H1 (cell line): Measurements from ENCODE around the gene PDE8A. TPM values are rescaled to one million over a fixed set of nuclear protein-coding genes. Genes with fewer than 3 reads are reported as not detected.

Experiments used
- polyA plus RNA-seq, 7 experiments: library from polyadenylated mRNA; depleted of rRNA in 3 of 7; stranded (reverse) in 5 of 7; unstranded in 2 of 7; fragments of >200 nt in 5 of 7; fragments of 200-250 nt in 2 of 7; gene quantifications; 1 replicate in 5 of 7; 2 replicates in 1 of 7; 4 replicates in 1 of 7; pipeline versions ENCODE4 v1.2.1 to v1.2.3, GENCODE V29; 2011 to 2013; ENCODE audit warnings: missing spikeins in 2 of 7, mixed read lengths in 2 of 7
- small RNA-seq: library from polyadenylated mRNA; stranded (forward); fragments of <200 nt; extraction: miRNeasy Mini kit (QIAGEN cat#:217004); gene quantifications from one replicate; pipeline ENCODE3, GENCODE V24; 2013; ENCODE audit not compliant: insufficient read depth
- total RNA-seq: library from RNA; stranded (reverse); fragmentation: NEBNext Ultra II Directional; extraction: Animal tissue kit (Norgen Biotek cat#: 25700); gene quantifications from 2 replicates; pipeline ENCODE4 v1.2.1, GENCODE V29; 2021

PDE8A gene
- total and polyA plus RNA-seq, 2 of the 8 experiments (the other 6 are each of a cell fraction or from before 2014, with no cell fraction given), result 6.9 to 7.8 TPM

Small RNAs within 50 kb of the gene (small RNA-seq; reads per million reads assigned to genes)
- gene AC044860.2, result not detected
- not detected for gene RNU6-339P
- gene RNU6-796P, result not detected

Other genes starting within 250 kb of the PDE8A start
- gene ZNF592, start 233.3 kb upstream of the PDE8A start, total RNA-seq, result 31.2 and 33.0 TPM in 2 replicates
- 14.2 and 15.9 TPM in 2 replicates for gene ZNF592, start 233.3 kb upstream of the PDE8A start, polyA plus RNA-seq (2011; rRNA removed)
- gene ALPK3, start 164.5 kb upstream of the PDE8A start, total RNA-seq, result 16.0 and 19.2 TPM in 2 replicates
- 4.4 and 4.9 TPM in 2 replicates for gene ALPK3, start 164.5 kb upstream of the PDE8A start, polyA plus RNA-seq (2011; rRNA removed)
- not detected in 2 replicates for gene SLC28A1, start 97.2 kb upstream of the PDE8A start, total RNA-seq
- gene SLC28A1, start 97.2 kb upstream of the PDE8A start, polyA plus RNA-seq (2011; rRNA removed), result 0.03 and 0.09 TPM in 2 replicates